ENCODE results near the gene FARP1.

FARP1 gene

GRCh38 chr13:98427331-98427995, 284.6 kb downstream of the FARP1 start:
- no peak for DNase-seq (ENCODE audit: low spot score)

DNA sequence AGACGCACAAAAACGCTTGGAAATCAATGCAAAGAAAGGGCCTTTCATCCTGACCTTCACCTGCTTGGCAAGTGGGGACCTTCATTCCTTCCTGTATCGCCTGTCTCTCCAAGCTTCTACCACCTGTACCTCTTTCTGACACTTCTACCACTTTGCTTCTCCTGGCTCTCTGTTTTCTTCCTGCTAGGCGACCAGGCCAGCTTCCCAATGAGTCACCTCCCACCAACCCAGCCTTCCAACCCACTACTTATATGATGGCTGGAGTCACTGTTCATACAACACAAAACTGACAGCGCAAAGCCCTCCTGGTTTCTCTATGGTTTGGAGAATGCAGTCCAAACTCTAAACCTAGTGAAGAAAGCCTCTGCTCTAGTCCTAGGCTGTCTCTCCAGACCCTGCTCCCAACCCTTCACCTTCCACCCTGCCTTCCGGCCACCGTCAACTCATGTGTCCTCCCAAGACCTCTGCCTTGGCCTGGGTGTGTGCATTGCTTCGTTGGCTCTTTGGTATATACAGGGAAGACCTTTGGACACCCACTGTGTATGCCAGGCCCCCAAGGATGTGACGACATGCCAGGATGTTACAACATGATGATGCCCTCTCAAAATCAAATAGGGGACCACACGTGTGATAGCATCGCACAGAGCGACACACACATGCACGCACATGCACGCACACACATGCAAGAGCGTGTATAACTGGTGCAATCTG, 285.5 kb downstream of the FARP1 start:
- no peak for DNase-seq (ENCODE audit: low spot score)

DNA sequence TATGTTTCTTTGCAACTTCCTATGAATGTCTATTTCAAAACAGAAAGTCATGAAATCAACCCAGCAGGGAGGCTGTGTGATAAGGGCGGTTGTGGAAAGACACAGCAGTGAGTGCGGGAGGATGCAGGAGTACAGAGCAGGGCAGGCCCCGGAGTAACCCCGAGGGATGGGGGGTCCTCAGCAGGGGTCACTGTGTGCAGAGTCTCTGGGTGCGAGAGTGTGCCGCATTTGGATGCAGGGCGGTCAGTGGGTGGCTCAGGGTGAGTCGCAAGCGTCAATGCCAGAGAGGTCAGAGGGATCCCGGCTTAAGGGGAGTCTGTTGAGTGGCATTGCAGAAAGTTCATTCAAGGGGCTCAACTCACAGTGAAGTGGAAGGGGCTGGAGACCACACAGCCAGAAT, 286.2 kb downstream of the FARP1 start:
- DNase-seq (ENCODE audit: low spot score): no peak

DNA sequence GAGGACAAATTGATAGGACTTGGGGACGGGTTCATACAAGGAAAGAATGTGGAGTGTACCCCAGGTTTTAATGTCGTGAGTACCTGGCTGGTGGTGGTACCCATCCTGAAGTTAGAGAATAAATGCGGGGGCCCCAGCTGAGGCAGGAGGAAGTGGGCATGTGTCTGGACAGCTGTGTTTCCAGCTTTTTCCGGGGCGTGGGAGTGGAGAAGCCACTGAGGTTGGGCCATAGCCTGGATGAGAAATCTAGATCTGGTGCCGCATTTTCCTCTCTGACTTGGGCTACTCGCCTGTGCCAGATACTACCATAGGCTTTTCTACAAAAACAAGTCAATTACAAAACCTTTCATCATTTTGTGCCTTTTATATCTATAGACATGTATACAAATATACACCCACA, 286.6 kb downstream of the FARP1 start:
- no peak for DNase-seq (ENCODE audit: low spot score)

DNA sequence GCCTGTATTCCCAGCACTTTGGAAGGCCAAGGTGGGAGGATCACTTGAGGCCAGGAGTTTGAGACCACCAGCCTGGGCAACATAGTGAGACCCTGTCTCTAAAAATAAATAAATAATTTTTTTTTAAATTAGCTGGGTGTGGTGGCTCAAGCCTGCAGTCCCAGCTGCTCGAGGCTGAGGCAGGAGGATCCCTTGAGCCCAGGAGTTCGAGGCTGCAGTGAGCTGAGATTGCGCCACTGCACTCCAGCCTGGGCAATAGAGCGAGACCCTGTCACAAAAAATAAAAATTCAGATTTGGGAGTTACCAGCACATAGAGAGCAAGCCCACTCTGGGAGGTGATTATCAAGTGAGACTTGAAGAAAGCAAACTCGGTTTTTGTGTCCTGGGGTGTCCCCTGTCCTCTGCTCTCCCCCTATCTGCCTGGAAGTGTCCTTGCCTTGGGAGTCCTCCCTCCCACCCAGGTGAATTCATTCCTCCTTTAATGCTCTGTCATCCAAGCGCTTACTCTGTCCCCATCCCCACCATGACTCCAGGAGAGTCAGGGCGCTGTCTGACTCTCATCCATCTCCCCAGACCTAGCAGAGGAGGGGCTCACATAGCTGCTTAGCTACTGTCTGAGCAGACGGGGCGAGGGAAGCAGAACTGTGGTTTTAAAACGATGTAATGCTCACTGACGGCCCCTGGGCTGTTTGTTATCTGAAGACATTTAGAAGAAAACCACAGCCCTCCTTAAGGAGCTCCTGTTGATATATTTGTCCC, 287.3 kb downstream of the FARP1 start:
- no peak for DNase-seq (ENCODE audit: low spot score)

GRCh38 chr13:98432638-98433037, 289.7 kb downstream of the FARP1 start:
- no peak for DNase-seq (ENCODE audit: low spot score)

DNA sequence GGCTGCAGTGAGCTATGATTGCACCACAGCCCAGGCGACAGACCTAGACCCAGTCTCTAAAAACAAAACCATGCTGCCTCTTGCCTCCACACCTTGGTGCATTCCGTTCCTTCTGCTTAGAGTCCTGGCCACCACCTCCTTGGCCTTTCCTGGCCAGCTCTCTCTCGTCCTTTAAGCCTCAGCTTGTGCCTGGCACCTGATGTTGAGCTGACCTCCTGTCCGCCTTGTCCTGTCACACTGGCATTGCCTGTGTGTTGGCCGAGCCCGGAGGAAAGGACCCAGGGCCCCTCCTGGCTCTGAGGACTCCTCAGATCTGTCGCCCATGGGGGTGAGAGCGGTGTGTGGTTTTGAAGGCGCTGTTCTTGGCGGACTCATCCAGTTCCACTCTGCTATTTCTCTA, 290.8 kb downstream of the FARP1 start:
- DNase-seq (ENCODE audit: low spot score): no peak

DNA sequence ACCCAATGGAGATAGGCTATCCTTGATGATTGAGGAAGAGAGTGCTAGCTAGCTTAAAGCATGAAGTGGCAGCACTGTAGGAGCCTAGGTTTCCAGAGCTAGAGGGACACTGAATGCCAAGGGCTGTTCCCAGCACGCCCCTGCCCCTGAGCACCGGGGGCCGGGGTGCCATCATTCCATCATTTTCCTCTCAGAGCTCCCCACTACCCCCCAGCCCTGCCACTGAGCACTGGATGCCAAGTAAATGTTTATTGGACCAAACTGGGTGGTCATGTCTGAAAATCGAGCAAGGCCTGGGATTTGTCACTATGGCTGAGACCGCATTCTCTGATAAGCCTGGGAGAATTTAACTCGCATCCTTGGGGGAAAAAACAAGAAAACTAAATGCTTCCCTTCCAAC, 291.2 kb downstream of the FARP1 start:
- DNase-seq (ENCODE audit: low spot score): no peak

DNA sequence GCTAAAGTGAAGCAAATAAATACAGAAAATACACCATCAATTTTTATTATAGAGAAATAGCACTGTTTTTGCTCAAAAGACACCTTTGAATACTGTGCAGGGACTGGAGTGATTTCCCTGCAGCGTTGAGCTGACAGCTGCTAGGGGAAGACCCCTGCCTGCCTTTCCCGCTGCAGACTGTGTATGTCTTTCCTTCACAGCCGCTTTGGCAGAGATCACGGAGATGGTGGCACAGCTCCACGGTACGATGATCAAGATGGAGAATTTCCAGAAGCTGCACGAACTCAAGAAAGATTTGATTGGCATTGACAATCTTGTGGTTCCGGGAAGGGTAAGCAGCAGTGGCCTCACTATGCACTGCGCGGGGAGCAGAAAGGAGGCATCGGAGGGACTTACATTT, 292.5 kb downstream of the FARP1 start:
- DNase-seq (ENCODE audit: low spot score): no peak

DNA sequence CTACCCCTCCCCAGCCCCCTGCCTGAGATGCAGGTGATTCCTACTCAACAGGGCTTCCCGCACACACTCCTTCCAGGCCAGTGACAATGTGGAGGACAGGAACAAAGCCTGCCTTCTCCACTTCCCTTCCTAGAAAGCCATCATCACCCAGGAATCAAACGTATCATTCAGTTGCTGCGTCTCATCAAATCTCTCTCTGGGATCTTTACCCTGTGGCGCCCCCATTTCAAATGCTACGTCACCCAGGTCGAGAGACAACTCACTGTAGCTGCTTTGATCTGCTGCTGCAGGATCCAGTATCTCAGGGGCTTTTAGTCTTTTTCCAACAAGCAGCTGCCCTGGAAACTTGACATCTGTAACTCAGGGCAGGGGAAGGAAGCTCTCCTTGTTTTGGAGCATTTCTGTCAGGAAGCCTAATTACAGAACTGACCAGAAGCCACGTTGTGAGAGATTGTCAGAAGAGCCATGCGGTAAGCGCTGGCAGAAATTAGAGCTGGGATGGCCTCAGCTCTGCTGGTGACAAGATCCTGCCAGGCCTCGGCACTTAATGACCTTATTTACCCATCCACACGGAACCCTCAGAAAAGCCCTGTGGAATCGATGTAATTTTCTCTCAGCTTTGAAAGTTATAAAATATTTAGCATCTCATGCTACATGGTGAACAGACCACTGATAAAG, 293.5 kb downstream of the FARP1 start:
- DNase-seq (ENCODE audit: low spot score): no peak

DNA sequence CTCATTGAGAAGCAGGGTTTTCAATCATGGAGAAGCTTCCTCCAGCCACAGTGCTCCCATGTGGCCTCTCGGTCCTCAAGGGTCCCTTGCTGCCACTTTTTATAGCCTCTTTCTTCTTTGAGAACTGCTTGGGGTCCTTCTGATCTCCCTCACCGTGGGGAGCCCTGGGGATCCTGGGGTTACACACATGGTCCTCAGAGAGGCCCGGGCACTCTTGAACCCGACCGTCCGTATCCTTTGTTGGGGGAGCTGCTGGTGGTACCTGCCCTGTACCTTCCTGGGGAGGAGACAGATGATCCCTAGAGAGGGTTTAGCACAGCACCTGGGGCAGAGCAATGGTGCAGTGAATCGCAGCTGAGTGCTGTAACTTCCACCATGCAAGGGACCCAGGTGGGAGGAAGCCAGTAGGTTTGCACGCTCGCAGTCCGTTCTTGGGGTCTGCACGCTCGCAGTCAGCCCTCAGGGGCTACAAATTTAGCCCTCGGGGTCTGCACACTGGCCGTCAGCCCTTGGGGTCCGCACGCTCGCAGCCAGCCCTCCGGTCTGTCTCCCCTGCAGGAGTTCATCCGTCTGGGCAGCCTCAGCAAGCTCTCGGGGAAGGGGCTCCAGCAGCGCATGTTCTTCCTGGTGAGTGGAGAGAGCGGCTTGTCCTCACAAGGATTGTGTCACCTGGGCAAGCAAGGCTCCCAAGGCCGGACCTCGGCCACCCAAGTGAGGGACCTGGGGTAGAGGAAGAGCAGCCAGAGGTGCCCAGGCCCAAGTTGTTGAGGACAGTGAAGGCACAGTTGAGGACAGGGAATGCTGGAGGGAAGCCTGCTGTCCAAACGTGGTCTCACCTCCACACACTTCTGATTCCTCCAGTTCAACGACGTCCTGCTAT, 295.6 kb downstream of the FARP1 start:
- DNase-seq (ENCODE audit: low spot score): no peak

DNA sequence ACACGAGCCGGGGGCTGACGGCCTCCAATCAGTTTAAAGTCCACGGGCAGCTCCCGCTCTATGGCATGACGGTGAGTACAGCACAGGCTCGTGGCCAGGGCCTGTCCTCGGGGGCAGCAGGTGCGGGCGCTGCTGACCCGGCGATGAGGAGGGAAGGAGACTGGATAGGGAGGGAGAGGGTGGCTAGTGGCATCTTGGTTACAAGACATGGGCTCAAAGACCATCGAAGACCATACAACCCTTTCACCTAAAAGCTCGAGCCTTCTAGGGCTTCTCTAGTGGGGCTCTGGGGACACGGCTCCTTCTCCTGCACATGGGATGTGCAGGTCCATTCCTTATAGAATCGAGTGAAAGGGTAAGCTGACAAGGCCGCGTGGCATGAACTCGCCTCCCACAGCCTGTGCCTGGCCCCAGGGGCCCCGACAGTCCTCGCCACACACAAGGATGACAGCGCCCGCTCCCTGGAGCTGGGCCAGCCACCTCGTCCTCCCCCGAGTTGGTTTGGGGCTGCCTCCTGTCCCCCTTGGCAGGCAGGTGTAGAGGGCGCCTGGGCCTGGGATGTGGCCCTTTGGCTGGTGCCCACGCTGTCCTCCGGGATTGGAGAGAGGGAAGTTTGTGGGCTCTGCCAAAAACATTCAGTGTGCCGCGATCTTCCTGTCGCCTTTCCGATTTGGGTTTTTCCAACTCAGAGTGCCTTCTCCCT, 296.4 kb downstream of the FARP1 start:
- no peak for DNase-seq (ENCODE audit: low spot score)

DNA sequence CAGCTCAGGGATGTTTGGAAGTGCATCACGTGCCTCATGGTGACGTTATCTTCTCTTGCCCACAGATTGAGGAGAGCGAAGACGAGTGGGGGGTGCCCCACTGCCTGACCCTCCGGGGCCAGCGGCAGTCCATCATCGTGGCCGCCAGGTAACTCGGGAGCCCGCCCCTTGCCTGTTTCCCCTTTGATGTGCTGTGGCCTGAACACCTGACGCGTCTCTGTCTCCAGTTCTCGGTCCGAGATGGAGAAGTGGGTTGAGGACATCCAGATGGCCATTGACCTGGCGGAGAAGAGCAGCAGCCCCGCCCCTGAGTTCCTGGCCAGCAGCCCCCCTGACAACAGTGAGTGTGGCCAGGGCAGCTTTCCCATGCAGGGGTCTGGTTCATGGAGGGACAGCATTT, 297.0 kb downstream of the FARP1 start:
- no peak for DNase-seq (ENCODE audit: low spot score)

DNA sequence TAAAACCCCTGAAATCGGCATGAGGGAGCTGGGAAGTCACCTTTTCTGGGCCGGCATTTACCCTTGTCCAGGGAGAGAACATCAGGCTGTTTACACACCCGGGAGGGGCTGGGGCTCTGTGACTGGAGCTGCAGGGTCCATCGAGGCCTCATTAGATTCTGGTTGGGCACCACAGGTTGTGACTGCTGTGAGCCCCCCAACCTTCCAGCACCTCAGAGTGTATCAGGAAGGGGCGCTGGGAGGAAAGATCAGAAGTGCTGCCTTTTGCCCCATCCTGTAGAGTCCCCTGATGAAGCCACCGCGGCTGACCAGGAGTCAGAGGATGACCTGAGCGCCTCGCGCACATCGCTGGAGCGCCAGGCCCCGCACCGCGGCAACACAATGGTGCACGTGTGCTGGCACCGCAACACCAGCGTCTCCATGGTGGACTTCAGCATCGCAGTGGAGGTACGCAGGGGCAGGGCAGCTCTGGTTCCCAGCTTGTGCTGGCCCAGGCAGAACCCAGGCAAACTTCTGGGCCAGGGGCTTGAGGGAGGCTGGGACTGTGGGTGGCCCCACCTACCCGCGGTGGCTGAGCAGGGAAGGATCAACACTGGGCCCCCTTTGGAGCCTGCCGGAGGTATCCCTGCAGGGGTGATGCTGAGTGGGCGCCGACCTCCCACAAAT, 297.6 kb downstream of the FARP1 start:
- DNase-seq (ENCODE audit: low spot score): no peak

DNA sequence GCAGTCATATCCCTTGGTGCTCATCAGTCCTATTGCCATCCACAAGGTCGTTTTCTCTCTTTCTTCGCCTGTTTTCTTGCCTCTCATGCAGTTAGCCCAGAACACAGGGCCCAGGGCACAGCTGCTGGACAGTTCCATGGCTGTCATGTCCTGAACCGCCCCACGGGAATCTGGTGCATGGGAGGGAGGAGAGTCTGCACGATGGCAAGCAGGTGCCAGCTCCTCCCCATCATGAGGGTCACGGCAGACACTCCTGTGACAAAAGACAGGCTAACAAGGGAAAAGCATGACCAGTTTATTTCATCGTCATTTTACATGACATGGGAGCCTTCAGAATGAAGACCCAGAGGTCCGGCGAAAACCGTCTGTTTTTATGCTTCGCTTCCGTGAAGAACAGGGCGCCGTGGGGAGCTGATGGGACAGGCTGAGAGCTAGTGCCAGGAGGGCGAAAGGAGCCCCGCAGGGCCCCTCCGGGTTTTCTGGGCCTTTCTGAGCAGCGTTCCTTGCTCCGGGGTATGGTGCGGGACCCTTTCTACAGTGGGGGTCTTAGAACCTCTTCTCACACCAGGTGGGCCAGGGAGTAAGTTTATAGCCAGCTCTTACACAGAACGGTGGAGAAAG, 298.3 kb downstream of the FARP1 start:
- DNase-seq (ENCODE audit: low spot score): no peak

GRCh38 chr13:98442391-98443230, 299.7 kb downstream of the FARP1 start:
- DNase-seq (ENCODE audit: low spot score): no peak

- no peak for DNase-seq (ENCODE audit: low spot score)
Observed at GRCh38 chr13:98443329-98443728, 300.4 kb downstream of the FARP1 start.

- no peak for DNase-seq (ENCODE audit: low spot score)
Observed at GRCh38 chr13:98443800-98444325, 301.0 kb downstream of the FARP1 start.

GRCh38 chr13:98444381-98444780, 301.5 kb downstream of the FARP1 start:
- no peak for DNase-seq (ENCODE audit: low spot score)

All from putamen (tissue), 1 donor.